HG03521 (cell line): ENCODE data around the gene RITA1.
"Not testable (repeated sequence)": the region's sequence is repeated elsewhere in the genome, so short reads cannot be mapped to it uniquely, and the experiment has no call there.

Experiments
- ATAC-seq: cut with Tn5 transposase; IDR thresholded peaks from one replicate; pipeline ENCODE4 v1.9.1; 2021; ENCODE audit warnings: mild to moderate bottlenecking, moderate library complexity; ENCODE audit not compliant: unreplicated experiment

The RITA1 gene

DNA sequence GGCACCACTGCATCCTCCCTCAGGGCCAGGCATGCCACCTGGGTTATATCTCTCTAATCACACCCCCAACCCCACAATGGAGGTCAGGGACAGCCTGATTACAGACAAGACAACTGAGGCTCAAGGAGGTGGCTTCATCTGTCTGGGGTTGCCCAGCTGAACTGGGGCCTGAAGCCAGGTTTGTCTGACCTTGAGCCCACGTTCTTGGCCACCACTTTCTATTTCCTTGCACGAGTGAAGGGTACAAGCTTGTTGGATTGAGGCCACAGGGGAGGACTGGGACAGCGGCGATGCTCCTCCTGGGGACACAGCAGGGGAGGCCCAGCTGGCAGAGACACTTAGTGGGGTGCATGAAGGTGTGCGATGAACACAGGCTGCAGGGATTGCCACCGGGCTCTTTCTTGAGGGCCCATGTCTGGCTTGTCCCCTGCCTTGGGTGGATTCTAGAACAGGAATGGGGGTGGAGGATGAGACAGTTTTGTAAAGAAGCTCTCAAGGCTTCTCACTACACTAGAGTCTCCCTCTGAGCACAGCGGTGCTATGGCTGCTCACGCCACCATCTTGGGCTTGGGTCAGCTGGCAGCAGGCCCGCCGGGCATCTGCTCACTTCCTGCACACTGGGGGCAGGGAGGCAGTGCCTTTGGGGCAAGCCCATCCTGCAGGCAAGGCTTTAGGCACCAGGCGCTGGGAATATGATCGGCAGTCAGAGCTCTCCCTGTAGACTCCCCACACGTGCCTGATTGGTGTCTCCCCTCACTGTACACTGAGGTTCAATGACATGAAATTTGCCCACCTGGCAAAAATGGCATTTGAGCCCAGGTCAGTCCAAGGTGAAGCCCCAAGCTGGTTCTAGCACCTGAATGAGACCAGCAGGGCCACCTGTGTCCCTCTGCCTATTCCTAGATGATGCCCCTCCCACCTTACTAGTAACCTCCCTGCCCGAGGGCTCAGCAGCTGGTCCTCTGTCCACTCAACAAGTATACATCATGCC, 16.0 kb downstream of the RITA1 start:
- ATAC-seq: no peak

DNA sequence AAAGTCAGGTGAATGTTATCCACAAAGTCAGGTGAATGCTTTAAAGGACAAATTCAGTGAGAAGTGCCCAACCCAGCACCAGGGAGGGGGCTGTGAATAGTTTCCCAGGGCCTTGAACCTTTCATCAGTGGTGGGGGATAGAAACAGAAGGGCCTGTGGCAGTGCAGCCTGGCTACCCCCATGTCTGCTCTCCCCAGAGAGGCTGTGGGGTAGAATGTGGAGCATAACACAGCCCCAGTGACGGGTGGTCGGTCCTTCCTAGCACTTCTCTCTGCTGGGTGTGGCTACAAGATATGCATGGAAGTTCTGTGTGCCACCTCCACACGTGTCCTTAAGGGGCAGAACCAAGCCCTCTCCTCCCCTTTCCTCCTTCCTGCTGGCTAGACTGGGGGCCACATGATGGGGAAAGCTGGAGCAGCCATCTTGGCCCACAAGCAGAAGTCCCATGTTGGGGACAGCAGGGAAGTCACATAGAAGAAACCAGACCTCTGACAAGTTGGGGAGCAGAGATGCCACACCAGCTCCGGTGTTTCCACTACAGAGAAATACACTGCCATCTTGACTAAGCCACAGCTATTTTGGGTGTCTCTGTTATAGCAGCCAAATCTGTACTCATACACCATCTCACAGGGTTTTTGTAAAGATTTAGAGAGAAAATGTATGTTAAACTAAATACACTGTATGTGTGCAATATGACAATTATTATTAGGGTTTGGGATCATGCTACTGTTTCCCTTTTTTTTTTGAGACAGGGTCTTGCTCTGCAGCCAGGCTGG, 17.0 kb downstream of the RITA1 start:
- no peak for ATAC-seq

- no peak for ATAC-seq
These were observed 18.6 kb downstream of the RITA1 start for GRCh38 chr12:113203852-113204760.

DNA sequence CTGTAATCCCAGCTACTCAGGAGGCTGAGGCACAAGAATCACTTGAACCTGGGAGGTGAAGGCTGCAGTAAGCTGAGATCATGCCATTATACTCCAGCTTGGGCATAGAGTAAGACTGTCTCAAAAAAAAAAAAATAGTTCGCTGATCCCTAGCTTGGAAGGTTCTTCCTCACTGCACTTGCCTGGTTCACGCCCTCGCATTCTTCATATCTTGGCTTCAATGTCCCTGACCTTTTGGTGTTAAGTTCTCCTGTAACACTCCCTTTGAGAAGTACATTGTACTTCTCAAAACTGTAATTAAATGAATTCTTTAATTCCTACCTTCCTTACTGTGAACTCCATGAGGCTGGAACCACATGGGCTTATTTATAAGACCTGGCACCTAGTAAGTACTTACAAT, 19.3 kb downstream of the RITA1 start:
- ATAC-seq: no peak

DNA sequence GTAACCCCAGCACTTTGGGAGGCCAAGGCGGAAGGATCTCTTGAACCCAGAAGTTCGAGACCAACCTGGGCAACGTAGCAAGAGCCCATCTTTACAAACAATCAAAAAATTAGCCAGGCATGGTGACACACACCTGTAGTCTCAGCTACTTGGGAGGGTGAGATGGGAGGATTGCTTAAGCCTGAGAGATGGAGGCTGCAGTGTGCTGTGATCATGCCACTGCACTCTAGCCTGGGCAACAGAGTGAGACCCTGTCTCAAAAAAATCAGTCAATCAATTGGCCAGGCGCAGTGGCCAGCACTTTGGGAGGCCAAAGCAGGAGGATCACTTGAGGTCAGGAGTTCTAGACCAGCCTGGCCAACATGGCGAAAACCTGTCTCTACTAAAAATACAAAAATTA, 21.3 kb downstream of the RITA1 start:
- ATAC-seq: not testable (repeated sequence)

GRCh38 chr12:113207613-113208040, 22.1 kb downstream of the RITA1 start:
- ATAC-seq: peak; percentile 7

DNA sequence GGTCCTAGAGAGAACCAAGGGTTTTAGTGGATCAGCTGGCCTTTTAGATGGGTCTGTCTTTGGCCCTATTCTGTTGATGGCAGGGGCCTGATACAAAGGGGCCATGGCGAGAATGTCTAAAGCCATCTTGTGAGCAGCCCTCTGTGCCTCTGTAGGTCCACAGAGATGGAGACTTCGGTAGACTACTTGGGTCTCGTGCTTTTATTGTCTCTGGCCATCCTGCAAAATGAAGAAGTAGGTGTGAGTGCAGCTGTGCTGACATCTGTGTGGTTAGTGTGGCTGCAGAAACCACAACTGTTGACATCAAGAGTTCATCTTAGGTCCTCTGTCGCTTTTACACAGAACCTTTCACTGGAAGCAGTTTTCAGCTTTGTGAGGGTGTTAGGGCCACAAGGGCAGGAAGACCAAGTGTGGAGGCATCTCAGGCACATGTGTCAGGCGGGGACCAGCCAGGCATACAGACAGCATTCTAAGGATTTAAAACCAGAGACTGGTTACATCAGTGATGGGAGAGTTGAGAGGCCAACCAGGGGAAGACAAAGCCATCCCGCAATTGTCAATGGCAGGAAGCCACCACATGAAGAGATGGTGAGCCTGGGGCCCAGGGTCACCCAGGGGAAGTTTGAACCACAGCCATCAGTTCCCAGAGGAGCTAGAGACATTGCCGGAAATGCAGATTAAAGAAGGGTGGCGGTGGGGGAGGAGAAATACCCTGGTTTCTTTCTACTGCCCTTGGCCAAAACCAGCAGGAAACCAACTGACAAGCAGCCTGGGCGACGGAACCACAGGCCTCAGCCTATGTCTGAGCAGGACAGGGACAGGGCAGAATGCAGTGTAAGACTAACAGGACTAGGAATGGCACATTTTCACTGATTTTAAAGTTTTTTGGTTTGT, 22.8 kb downstream of the RITA1 start:
- peak; percentile 71 for ATAC-seq

- ATAC-seq: no peak
These were observed 25.6 kb downstream of the RITA1 start for GRCh38 chr12:113211160-113211559.

- no peak for ATAC-seq
These were observed 29.4 kb downstream of the RITA1 start for GRCh38 chr12:113214895-113215400.

- no peak for ATAC-seq
These were observed 30.5 kb downstream of the RITA1 start for GRCh38 chr12:113216027-113216426.

- peak; percentile 0 for ATAC-seq
These were observed 35.2 kb downstream of the RITA1 start for GRCh38 chr12:113220593-113221180.

GRCh38 chr12:113221181-113221996, 35.9 kb downstream of the RITA1 start, which contains the start of gene TPCN1:
Gene TPCN1 (plus strand): TSS chr12:113221464. CDS start chr12:113226853, 5,389 bp downstream.
- peak; percentile 92 for ATAC-seq

GRCh38 chr12:113221997-113222729, 36.6 kb downstream of the RITA1 start:
- no peak for ATAC-seq

GRCh38 chr12:113222730-113223531, 37.4 kb downstream of the RITA1 start:
- no peak for ATAC-seq

DNA sequence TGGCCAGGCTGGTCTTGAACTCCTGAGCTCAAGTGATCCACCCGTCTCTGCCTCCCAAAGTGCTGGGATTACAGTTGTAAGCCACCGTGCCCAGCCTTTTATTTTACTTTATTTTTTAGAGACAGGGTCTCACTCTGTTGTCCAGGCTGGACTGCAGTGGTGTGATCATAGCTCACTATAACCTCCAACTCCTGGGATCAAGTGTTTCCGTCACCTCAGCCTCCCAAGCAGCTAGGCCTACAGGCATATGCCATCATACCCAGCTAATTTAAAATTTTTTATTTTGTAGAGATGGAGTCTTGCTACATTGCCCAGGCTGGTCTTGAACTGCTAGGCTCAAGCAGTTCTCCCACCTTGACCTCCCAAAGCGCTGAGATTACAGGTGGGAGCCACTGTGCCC, 39.4 kb downstream of the RITA1 start:
- ATAC-seq: no peak

DNA sequence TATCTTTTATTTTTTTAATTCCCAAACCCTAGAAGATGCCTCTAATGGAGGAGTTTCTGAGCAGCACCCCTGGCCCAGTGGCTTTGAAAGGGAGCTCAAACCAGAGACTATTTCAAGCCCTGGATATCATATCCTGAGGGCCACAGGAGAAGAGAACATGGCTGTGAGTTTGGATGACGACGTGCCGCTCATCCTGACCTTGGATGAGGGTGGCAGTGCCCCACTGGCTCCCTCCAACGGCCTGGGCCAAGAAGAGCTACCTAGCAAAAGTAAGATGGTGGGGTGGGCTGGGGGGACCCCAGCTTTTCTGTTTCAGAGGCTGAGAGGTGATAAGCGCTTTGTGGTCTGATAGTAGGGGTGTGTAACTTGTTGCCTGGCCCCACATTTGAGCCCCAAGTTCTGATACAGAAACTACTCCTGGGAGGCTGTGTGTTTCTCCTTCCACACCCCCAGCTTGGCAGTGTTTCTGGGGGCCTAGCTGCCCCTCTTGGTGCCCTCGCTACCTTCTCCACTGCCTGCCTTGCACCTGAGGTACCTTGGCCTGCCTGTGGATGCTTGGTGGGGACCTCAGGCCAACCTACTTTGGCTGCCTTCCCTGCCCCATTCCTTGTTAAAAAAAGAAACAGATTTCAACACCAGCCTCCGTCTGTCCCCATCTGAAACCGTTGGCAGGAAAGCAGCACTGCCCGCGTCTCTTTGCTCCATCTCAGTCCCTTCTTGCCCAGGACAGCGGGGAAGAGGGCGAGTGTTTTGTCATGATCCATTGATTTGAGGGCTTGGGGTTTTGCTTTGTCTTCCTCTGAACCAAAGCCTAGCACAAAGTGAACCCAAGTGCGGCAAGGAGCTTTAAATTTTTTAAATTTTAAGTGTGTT, 41.4 kb downstream of the RITA1 start:
- ATAC-seq: no peak
